ENCODE results near the gene CSNK1D. TPM values are rescaled to one million over a fixed set of nuclear protein-coding genes. Genes with fewer than 3 reads are reported as not detected.

The CSNK1D gene
- total and polyA plus RNA-seq, 3 donors from 2014 or later = 137 to 179 (median 178) TPM

DNA sequence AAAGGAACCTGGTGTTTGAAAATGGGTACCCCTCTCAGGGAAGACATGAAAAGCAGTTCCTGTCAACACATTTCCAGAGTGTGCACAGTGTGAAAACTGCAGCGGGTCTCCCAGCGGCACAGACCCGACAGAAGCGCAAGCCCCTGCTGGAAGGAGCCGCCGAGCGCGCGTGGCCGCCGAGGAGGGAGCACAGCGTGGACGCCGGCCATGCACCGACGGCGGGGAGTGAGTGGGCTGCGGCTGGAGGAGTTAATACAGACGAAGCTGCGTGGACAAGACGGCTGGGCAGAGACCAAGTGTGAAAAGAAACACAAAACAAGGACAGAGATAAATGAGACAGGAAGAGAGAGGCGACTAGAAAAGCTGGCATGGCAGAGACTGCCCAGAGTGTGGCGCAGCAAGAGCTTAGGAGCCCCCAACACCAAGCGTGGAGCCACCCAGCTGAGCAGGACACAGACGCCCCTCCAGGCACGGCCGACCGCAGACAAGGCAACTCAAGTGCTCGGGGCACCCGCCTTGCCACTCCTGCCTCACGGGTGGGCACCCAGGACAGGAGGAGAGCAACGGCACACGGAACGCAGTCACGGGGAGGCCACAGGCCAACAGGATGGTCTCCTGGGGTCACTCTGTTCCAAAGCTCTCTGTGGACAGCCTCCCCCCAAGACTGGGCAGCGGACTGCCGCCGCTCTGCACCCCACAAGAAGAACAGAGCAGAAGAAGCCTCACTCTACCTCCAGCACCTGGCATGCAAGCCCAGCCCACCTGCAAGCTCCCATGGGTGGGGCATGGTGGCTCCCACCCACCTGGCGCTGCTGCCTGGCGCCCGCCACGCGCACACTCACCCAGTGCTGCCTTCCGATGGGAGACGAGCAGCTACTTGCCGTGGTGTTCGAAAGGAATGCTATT lies 28.1 kb downstream of the CSNK1D start:
- peaks cover 62% of the 10 kb centered on the region for H3K4me1 ChIP-seq
- DNase-seq = peak; percentile 79
- H3K4me3 ChIP-seq = no peak overlapping the region
- peak overlapping the region in 1 of 2 donors; percentile 83 for H3K27ac ChIP-seq
- no peaks in the 10 kb centered on the region for H3K9me3 ChIP-seq
- no peaks in the 10 kb centered on the region for H3K36me3 ChIP-seq (ENCODE audit: low read depth, missing control alignments)
- TF ChIP-seq POLR2A (IDR thresholded peaks at IDR 0.05) = no peak
- TF ChIP-seq, protein P1, sequence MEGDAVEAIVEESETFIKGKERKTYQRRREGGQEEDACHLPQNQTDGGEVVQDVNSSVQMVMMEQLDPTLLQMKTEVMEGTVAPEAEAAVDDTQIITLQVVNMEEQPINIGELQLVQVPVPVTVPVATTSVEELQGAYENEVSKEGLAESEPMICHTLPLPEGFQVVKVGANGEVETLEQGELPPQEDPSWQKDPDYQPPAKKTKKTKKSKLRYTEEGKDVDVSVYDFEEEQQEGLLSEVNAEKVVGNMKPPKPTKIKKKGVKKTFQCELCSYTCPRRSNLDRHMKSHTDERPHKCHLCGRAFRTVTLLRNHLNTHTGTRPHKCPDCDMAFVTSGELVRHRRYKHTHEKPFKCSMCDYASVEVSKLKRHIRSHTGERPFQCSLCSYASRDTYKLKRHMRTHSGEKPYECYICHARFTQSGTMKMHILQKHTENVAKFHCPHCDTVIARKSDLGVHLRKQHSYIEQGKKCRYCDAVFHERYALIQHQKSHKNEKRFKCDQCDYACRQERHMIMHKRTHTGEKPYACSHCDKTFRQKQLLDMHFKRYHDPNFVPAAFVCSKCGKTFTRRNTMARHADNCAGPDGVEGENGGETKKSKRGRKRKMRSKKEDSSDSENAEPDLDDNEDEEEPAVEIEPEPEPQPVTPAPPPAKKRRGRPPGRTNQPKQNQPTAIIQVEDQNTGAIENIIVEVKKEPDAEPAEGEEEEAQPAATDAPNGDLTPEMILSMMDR (IDR thresholded peaks at IDR 0.05) = no peak
- intact Hi-C loops (cut with DNase I; ENCODE audit: low total_unique reads) = loop anchor here (10.0 kb wide), 1 partner anchor 49 kb away; no protein-coding TSS in a partner anchor
- 70 to 73% methylated on average over 23 to 40 of the region's 47 CpGs for WGBS, 2 donors
- H3K27me3 ChIP-seq = no peaks in the 10 kb centered on the region

DNA sequence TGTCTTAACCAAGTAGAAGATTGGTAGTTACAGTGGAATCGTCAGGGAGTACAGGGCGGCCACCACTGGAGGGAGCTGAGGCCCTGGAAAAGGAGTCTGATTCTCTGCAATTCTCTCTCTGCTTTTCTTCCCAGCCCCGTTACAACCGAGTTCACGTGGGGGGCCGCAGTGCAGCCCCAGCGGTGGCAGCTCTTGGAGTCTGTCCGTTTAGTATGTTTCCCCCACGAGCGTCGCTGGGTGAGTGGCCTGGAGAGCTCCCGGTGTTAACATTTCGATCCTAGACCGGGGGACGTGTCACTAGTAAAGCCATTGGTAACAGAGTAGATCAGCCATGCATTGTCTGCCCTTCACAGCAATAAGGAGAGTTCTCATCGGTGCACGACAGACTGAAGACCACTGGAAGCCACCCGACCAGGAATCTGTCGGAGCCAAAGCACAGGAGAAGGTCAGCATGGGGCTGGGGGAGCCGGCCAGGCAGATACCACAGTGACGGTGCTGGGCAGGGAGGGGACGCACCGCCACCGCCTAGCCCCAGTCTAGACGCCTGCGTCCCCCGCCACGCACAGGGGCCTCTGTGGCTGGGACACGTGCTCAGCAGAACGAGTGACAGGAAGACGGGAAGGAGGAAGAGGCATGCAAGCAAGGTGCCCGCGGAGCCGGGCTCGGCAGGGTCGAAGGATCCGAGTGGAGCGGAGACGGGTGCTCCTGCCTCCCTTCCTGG lies 28.9 kb downstream of the CSNK1D start:
- H3K4me3 ChIP-seq = no peak overlapping the region
- H3K36me3 ChIP-seq (ENCODE audit: low read depth, missing control alignments) = no peaks in the 10 kb centered on the region
- no peaks in the 10 kb centered on the region for H3K27me3 ChIP-seq
- H3K9me3 ChIP-seq = no peaks in the 10 kb centered on the region
- intact Hi-C loops (cut with DNase I; ENCODE audit: low total_unique reads) = loop anchor here (10.0 kb wide), 1 partner anchor 50 kb away; no protein-coding TSS in a partner anchor
- DNase-seq = peak; percentile 58
- TF ChIP-seq, protein P1 (IDR thresholded peaks at IDR 0.05) = peak; percentile 53 to 59 (median 57)
- no peak for TF ChIP-seq POLR2A (IDR thresholded peaks at IDR 0.05)
- peaks cover 70% of the 10 kb centered on the region for H3K4me1 ChIP-seq
- 72 to 77% methylated on average over 26 to 39 of the region's 39 CpGs for WGBS, 2 donors
- no peak overlapping the region for H3K27ac ChIP-seq

DNA sequence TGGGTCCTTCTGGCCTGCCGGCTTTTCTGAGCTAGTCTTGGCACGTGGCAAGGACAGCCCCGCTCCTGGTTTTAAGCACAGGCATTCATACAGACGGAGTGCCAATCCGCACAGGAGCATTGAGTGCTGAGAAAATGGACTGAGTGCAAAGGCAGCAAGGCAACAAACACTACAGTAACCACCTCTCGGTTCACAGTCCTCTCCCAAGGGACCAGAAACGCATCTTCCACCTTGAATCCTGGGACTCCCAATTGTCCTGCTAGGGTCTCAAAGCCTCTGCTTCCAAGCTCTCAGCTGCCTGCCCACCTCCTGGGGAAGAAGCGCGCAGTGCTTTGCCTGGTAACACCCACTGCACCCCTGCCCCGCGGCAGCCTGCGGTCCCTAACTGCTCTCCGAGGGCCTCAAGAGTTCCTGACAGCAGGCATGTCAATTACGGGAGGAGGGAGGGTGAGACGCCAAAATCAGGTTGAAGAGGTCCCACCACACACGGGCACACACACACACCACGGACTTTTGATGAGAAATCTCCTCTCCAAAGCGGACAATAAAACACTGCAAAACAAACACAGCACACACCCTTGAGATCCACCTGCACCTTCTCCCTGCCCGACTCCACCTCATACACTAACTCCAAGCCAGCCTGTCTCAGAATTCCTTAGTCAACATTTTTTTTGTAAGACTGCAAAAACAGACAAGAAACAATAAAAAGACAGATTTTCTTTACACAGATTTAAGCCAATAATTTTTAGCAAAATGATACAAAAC lies 29.7 kb downstream of the CSNK1D start:
- H3K36me3 ChIP-seq (ENCODE audit: low read depth, missing control alignments) = no peaks in the 10 kb centered on the region
- peak overlapping the region in 1 of 2 donors; percentile 86 for H3K27ac ChIP-seq
- no peak for DNase-seq

More for the DNA sequence above, 29.7 kb downstream of the CSNK1D start:
- Histone ChIP-seq H3K9me3 (no peaks in the 10 kb centered on the region), H3K4me3 (no peak overlapping the region), H3K4me1 (peaks cover 77% of the 10 kb centered on the region), H3K27me3 (no peaks in the 10 kb centered on the region)
- 90 to 93% methylated on average over 13 to 19 of the region's 19 CpGs for WGBS, 2 donors
- no peak for TF ChIP-seq POLR2A (IDR thresholded peaks at IDR 0.05)
- TF ChIP-seq, protein P1 (IDR thresholded peaks at IDR 0.05) = no peak
- intact Hi-C loops (cut with DNase I; ENCODE audit: low total_unique reads) = loop anchor here (10.0 kb wide), 1 partner anchor 51 kb away; no protein-coding TSS in a partner anchor

Data from testis (tissue), 3 donors.